GM10266 (cell line): ENCODE measurements around the gene RNF183.
A peak's percentile ranks its signal among the peaks of the same experiment; 100 is the strongest.

ENCODE experiments used
- DNase-seq: peaks from one replicate; pipeline ENCODE4 v3.0.0; 2012; ENCODE audit errors: extremely low spot score
- TF ChIP-seq, protein P1 (sequence below): IDR thresholded peaks from 2 replicates; pipeline ENCODE4 v1.5.1; 2012; ENCODE audit warnings: mild to moderate bottlenecking, low read depth; ENCODE audit not compliant: control insufficient read depth, insufficient read depth; ENCODE audit errors: missing control alignments

RNF183 gene

DNA sequence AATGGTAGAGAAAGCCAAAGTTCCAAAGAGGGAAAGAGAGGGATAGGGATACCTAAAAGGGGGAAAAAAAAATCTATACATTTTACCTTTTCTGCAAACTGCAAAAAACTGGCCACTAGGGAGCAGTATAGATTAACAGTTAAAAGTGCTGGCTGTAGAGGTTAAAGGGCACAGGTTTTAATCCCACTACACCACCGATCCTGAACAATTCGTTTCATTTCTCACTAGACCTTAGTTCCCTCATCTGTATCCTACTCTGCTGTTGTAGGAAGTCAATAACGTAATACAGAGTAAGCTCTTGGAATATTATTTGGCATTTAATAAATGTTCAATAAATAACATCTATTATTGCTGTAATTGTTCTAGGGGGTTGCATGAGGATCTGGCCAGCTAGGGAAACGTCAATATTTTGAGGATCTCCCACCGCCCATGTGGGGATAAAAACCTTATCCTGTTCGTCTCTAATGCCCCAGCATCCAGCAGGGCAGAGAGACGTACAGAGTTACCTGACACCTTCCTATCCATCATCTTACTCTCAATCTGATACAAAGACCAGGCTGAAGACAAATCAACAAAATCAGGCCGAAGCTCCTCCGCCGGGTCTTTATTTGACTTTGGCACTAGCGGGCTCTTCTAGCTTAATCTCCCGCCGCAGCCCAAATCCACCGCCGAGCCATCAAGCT, 28.6 kb downstream of the RNF183 start:
- DNase-seq = peak; percentile 48
- TF ChIP-seq, protein P1, sequence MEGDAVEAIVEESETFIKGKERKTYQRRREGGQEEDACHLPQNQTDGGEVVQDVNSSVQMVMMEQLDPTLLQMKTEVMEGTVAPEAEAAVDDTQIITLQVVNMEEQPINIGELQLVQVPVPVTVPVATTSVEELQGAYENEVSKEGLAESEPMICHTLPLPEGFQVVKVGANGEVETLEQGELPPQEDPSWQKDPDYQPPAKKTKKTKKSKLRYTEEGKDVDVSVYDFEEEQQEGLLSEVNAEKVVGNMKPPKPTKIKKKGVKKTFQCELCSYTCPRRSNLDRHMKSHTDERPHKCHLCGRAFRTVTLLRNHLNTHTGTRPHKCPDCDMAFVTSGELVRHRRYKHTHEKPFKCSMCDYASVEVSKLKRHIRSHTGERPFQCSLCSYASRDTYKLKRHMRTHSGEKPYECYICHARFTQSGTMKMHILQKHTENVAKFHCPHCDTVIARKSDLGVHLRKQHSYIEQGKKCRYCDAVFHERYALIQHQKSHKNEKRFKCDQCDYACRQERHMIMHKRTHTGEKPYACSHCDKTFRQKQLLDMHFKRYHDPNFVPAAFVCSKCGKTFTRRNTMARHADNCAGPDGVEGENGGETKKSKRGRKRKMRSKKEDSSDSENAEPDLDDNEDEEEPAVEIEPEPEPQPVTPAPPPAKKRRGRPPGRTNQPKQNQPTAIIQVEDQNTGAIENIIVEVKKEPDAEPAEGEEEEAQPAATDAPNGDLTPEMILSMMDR = peak; percentile 68

DNA sequence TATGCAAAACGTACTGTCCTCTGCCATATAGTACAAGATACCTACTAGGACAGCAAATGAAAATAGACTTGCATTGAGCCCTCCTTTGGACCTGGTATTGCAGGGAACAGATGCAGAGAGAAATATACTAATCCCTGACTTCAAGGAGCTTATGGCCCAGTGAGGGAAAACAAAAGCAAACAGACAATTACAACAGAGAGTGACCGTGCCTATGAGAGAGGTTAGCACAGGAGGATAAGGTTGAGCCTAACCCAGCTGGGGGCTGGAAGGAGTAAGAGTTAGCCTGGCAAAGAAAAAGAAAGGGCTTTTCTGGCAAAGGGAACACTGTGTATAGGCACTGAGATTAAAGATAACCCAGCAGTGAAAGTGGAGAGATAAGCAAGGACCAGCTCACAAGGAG, 33.3 kb downstream of the RNF183 start:
- no peak for DNase-seq
- TF ChIP-seq, protein P1 = no peak

- no peak for DNase-seq
- TF ChIP-seq, protein P1 = no peak
Observed at GRCh38 chr9:113269355-113269754, 33.8 kb downstream of the RNF183 start.

- TF ChIP-seq, protein P1 = no peak
Observed at GRCh38 chr9:113267911-113268566, 35.1 kb downstream of the RNF183 start.

GRCh38 chr9:113266174-113266573, 37.0 kb downstream of the RNF183 start:
- DNase-seq = no peak

More at GRCh38 chr9:113267911-113268566, 35.1 kb downstream of the RNF183 start:
- no peak for DNase-seq

GRCh38 chr9:113261917-113262671, 41.1 kb downstream of the RNF183 start:
- DNase-seq = no peak
- TF ChIP-seq, protein P1 = no peak

More at GRCh38 chr9:113266174-113266573, 37.0 kb downstream of the RNF183 start:
- TF ChIP-seq, protein P1 = no peak

DNA sequence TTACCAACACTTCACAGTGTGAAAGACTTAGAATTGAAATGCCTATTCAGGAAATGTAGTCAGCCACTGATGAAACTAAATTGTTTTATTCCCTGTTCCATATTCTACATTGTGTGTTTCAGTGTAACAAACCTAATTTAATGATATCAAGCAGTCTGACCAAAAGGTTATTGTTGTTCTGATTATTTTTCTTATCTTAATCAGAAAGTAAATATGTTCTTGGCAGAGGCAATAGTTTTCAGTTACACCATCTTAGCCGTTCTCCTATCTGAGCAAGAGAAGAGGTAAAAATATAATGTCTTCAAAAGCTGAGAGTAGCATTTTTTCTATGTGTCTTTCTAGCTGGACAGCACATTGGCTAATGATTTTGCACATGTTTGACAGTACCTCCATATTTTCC, 44.9 kb downstream of the RNF183 start:
- DNase-seq = no peak
- TF ChIP-seq, protein P1 = no peak
